H9 (cell line): ENCODE results near the gene DBNDD2. TPM values are rescaled to one million over a fixed set of nuclear protein-coding genes. Genes with fewer than 3 reads are reported as not detected.

Experiments used
- DNase-seq: peaks from one replicate; pipeline ENCODE4 v3.0.0-alpha.2; 2017
- H2AFZ ChIP-seq: one replicate; pipeline ENCODE4 v1.6.1; 2013; ENCODE audit warnings: mild to moderate bottlenecking, low read length, control low read depth, moderate library complexity
- H2AK5ac ChIP-seq: 2 replicates; pipeline ENCODE4 v1.6.1; 2013; ENCODE audit warnings: low read length, control low read depth, mixed read lengths; ENCODE audit not compliant: insufficient read length
- H2BK120ac ChIP-seq: one replicate; pipeline ENCODE4 v1.6.1; 2013; ENCODE audit warnings: low read depth, mild to moderate bottlenecking, low read length, control low read depth, inconsistent platforms; ENCODE audit not compliant: poor library complexity, severe bottlenecking
- H2BK12ac ChIP-seq: 2 replicates; pipeline ENCODE4 v1.6.1; 2013; ENCODE audit warnings: low read length, control low read depth, mixed read lengths, low read depth; ENCODE audit not compliant: insufficient read length
- H2BK15ac ChIP-seq: 2 replicates; pipeline ENCODE4 v1.6.1; 2013; ENCODE audit warnings: low read depth, low read length, control low read depth
- H2BK20ac ChIP-seq: one replicate; pipeline ENCODE4 v1.6.1; 2013; ENCODE audit warnings: low read depth, mild to moderate bottlenecking, low read length, control low read depth, inconsistent platforms; ENCODE audit not compliant: poor library complexity, severe bottlenecking
- H2BK5ac ChIP-seq: 2 replicates; pipeline ENCODE4 v1.6.1; 2013; ENCODE audit warnings: low read length, control low read depth, mixed read lengths; ENCODE audit not compliant: insufficient read length
- H3K14ac ChIP-seq: 2 replicates; pipeline ENCODE4 v1.6.1; 2013; ENCODE audit warnings: low read length, control low read depth; ENCODE audit not compliant: insufficient read depth
- H3K18ac ChIP-seq: 2 replicates; pipeline ENCODE4 v1.6.1; 2013; ENCODE audit warnings: low read depth, mild to moderate bottlenecking, mixed read lengths, low read length, control low read depth; ENCODE audit not compliant: insufficient read length
- H3K23ac ChIP-seq: 2 replicates; pipeline ENCODE4 v1.6.1; 2013; ENCODE audit warnings: low read length, control low read depth, mixed read lengths, low read depth; ENCODE audit not compliant: insufficient read length
- H3K23me2 ChIP-seq: 2 replicates; pipeline ENCODE4 v1.6.1; 2013; ENCODE audit warnings: low read depth, mild to moderate bottlenecking, mixed read lengths, low read length, control low read depth; ENCODE audit not compliant: insufficient read length, poor library complexity, severe bottlenecking
- H3K27ac ChIP-seq: 2 replicates; pipeline ENCODE4 v1.5.1; 2013; ENCODE audit warnings: low read length, control low read depth, mixed read lengths, low read depth; ENCODE audit not compliant: insufficient read length
- H3K27me3 ChIP-seq: 2 replicates; pipeline ENCODE4 v1.6.1; 2013; ENCODE audit warnings: low read length, control low read depth, inconsistent platforms; ENCODE audit not compliant: insufficient read depth
- H3K4ac ChIP-seq: 2 replicates; pipeline ENCODE4 v1.6.1; 2013; ENCODE audit warnings: low read depth, mild to moderate bottlenecking, control low read depth, inconsistent platforms, low read length, moderate library complexity
- H3K4me1 ChIP-seq: 2 replicates; pipeline ENCODE4 v1.6.1; 2013; ENCODE audit warnings: low read length, control low read depth, inconsistent platforms; ENCODE audit not compliant: insufficient read depth
- H3K4me2 ChIP-seq: 2 replicates; pipeline ENCODE4 v1.6.1; 2013; ENCODE audit warnings: low read length, control low read depth, mixed read lengths; ENCODE audit not compliant: insufficient read length, insufficient read depth
- H3K56ac ChIP-seq: 2 replicates; pipeline ENCODE4 v1.6.1; 2013; ENCODE audit warnings: low read depth, mild to moderate bottlenecking, mixed read lengths, low read length, control low read depth; ENCODE audit not compliant: insufficient read length
- H3K79me1 ChIP-seq: 2 replicates; pipeline ENCODE4 v1.6.1; 2013; ENCODE audit warnings: low read depth, mild to moderate bottlenecking, moderate library complexity, low read length, control low read depth, inconsistent platforms; ENCODE audit not compliant: insufficient read depth, poor library complexity, severe bottlenecking
- H3K79me2 ChIP-seq: 2 replicates; pipeline ENCODE4 v1.6.1; 2013; ENCODE audit warnings: low read length, control low read depth, inconsistent platforms; ENCODE audit not compliant: insufficient read depth
- H3K9ac ChIP-seq: 2 replicates; pipeline ENCODE4 v1.6.1; 2013; ENCODE audit warnings: low read length, control low read depth, mixed read lengths; ENCODE audit not compliant: insufficient read length; ENCODE audit errors: extremely low read depth
- H3K9me3 ChIP-seq: one replicate; pipeline ENCODE4 v1.6.1; 2013; ENCODE audit warnings: low read depth, low read length, inconsistent platforms; ENCODE audit not compliant: control insufficient read depth
- H3T11ph ChIP-seq: one replicate; pipeline ENCODE4 v1.6.1; 2013; ENCODE audit warnings: mild to moderate bottlenecking, low read length, control low read depth, inconsistent platforms
- H4K20me1 ChIP-seq: one replicate; pipeline ENCODE4 v1.6.1; 2013; ENCODE audit not compliant: control insufficient read depth, insufficient read length, insufficient read depth
- H4K5ac ChIP-seq: 2 replicates; pipeline ENCODE4 v1.6.1; 2013; ENCODE audit warnings: low read depth, mild to moderate bottlenecking, mixed read lengths, low read length, control low read depth; ENCODE audit not compliant: insufficient read length
- H4K8ac ChIP-seq: replicated peaks from 2 replicates; pipeline ENCODE4 v1.6.1; 2013; ENCODE audit warnings: low read length, control low read depth, mixed read lengths, low read depth; ENCODE audit not compliant: insufficient read length
- H4K91ac ChIP-seq: 2 replicates; pipeline ENCODE4 v1.6.1; 2013; ENCODE audit warnings: low read depth, mild to moderate bottlenecking, moderate library complexity, mixed read lengths, low read length, control low read depth; ENCODE audit not compliant: insufficient read length
- H3K27ac Mint-ChIP-seq, 3 experiments: 2 replicates in 2 of 3; 3 replicates in 1 of 3; pipeline ENCODE4 v1.8.0; 2020 to 2021; ENCODE audit warnings: mixed read lengths in 3 of 3, mild to moderate bottlenecking in 1 of 3, moderate library complexity in 1 of 3
- H3K27me3 Mint-ChIP-seq: 2 replicates; pipeline ENCODE4 v1.8.0; 2021; ENCODE audit warnings: low read depth, mild to moderate bottlenecking, moderate library complexity, mixed read lengths
- H3K36me3 Mint-ChIP-seq, 3 experiments: 2 replicates in 2 of 3; 3 replicates in 1 of 3; pipeline ENCODE4 v1.8.0; 2020 to 2021; ENCODE audit warnings: low read depth in 3 of 3, mixed read lengths in 3 of 3; ENCODE audit not compliant: insufficient read depth in 1 of 3
- H3K4me1 Mint-ChIP-seq, 2 experiments: 2 replicates each; pipeline ENCODE4 v1.8.0; 2020; ENCODE audit warnings: mixed read lengths in 2 of 2
- H3K4me3 Mint-ChIP-seq, 2 experiments: 2 replicates in 1 of 2; 3 replicates in 1 of 2; pipeline ENCODE4 v1.8.0; 2020 to 2021; ENCODE audit warnings: mild to moderate bottlenecking in 2 of 2, mixed read lengths in 2 of 2, moderate library complexity in 1 of 2
- H3K9me3 Mint-ChIP-seq, 2 experiments: 2 replicates in 1 of 2; 3 replicates in 1 of 2; pipeline ENCODE4 v1.8.0; 2020; ENCODE audit warnings: mild to moderate bottlenecking in 2 of 2, mixed read lengths in 2 of 2, moderate library complexity in 1 of 2
- CTCF ChIP-seq: fragments of 200-600 bp; sonication (generic); conservative IDR thresholded peaks from 3 replicates; pipeline ENCODE4 v1.8.0; 2021; ENCODE audit warnings: antibody characterized with exemption, mild to moderate bottlenecking
- WGBS: extraction: QIAGEN DNeasy Blood & Tissue Kit; methylation state at CpG from one replicate; pipeline ENCODE4 v1.1.7; 2013; ENCODE audit warnings: missing lambda C conversion rate, low lambda C conversion rate, mixed read lengths; ENCODE audit not compliant: insufficient read length; ENCODE audit errors: extremely low coverage; 5-methylcytosine and 5-hydroxymethylcytosine counted together
- total RNA-seq: library from RNA; stranded (reverse); gene quantifications from 2 replicates; pipeline ENCODE4 v1.2.1, GENCODE V29; 2021

The DBNDD2 gene
- total RNA-seq, 1 experiment from 2014 or later = 39.1 TPM

GRCh38 chr20:45359069-45359405 is 49.1 kb upstream of the DBNDD2 start:
- no peak overlapping the region for H3K27ac ChIP-seq
- H3K18ac ChIP-seq = no peak overlapping the region
- no peak for TF ChIP-seq CTCF
- no peaks in the 10 kb centered on the region for H3K27me3 ChIP-seq
- no peak overlapping the region for H3K4ac ChIP-seq
- no peaks in the 10 kb centered on the region; the same call in 1 of the 2 replicates for H3K79me2 ChIP-seq
- Mint-ChIP-seq H3K27ac (no peak overlapping the region), H3K4me1 (peaks cover 38 to 45% of the 10 kb centered on the region in 2 experiments), H3K4me3 (no peak overlapping the region), H3K36me3 (no peaks in the 10 kb centered on the region), H3K9me3 (no peaks in the 10 kb centered on the region), H3K27me3 (no peaks in the 10 kb centered on the region)
- H2AK5ac ChIP-seq = no peak overlapping the region
- no peak overlapping the region for H3K23ac ChIP-seq
- no peaks in the 10 kb centered on the region for H4K20me1 ChIP-seq
- no peak overlapping the region for H4K5ac ChIP-seq
- no peak for DNase-seq
- H2BK5ac ChIP-seq = no peak overlapping the region
- no peak overlapping the region for H3K9ac ChIP-seq
- no peak overlapping the region for H4K8ac ChIP-seq
- no peak overlapping the region for H2BK120ac ChIP-seq
- H2BK20ac ChIP-seq = no peak overlapping the region
- H4K91ac ChIP-seq = no peak overlapping the region
- no peaks in the 10 kb centered on the region for H3K9me3 ChIP-seq
- no CpG with 5 or more reads among the region's 7 CpGs for WGBS
- H2BK15ac ChIP-seq = no peak overlapping the region
- H3K14ac ChIP-seq = no peak overlapping the region
- no peak overlapping the region for H3T11ph ChIP-seq
- no peak overlapping the region for H3K56ac ChIP-seq
- peaks cover 5% of the 10 kb centered on the region; the same call in 1 of the 2 replicates for H3K4me1 ChIP-seq
- peaks cover 2% of the 10 kb centered on the region for H3K79me1 ChIP-seq
- no peak overlapping the region for H2AFZ ChIP-seq
- H3K4me2 ChIP-seq = no peak overlapping the region
- peaks cover 8% of the 10 kb centered on the region for H3K23me2 ChIP-seq
- no peak overlapping the region for H2BK12ac ChIP-seq
